Measurements from ENCODE around the gene SLC35A1.

GRCh38 chr6:87555506-87555905 lies 82.7 kb downstream of the SLC35A1 start:
- TF ChIP-seq EZH2phosphoT487 (IDR thresholded peaks at IDR 0.05; ENCODE audit: borderline replicate concordance, low read length): no peak
- TF ChIP-seq, protein P1, sequence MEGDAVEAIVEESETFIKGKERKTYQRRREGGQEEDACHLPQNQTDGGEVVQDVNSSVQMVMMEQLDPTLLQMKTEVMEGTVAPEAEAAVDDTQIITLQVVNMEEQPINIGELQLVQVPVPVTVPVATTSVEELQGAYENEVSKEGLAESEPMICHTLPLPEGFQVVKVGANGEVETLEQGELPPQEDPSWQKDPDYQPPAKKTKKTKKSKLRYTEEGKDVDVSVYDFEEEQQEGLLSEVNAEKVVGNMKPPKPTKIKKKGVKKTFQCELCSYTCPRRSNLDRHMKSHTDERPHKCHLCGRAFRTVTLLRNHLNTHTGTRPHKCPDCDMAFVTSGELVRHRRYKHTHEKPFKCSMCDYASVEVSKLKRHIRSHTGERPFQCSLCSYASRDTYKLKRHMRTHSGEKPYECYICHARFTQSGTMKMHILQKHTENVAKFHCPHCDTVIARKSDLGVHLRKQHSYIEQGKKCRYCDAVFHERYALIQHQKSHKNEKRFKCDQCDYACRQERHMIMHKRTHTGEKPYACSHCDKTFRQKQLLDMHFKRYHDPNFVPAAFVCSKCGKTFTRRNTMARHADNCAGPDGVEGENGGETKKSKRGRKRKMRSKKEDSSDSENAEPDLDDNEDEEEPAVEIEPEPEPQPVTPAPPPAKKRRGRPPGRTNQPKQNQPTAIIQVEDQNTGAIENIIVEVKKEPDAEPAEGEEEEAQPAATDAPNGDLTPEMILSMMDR (IDR thresholded peaks at IDR 0.05; ENCODE audit: low read depth, low read length, poor library complexity, severe bottlenecking): no peak
